Endothelial cell of umbilical vein (primary cell): ENCODE data around the gene SKOR2. TPM values are rescaled to one million over a fixed set of nuclear protein-coding genes. Genes with fewer than 3 reads are reported as not detected.

ENCODE experiments used
- BruUV-seq: library from RNA; stranded (reverse); fragments of 400-500 nt; replicated peaks from 2 replicates; lab custom pipeline; 2021; lab: Mats Ljungman, UMichigan
- CTCF ChIA-PET: fragments of 300-600, 350-600 bp; sonication (Branson Sonifier 250); formaldehyde crosslinking; loops from one replicate; lab custom pipeline; 2021; ENCODE audit warnings: antibody characterized with exemption, inconsistent platforms; lab: Charles Lee
- POLR2A ChIA-PET: fragments of 300-600, 350-600 bp; sonication (Branson Sonifier 250); formaldehyde crosslinking; loops from one replicate; lab custom pipeline; 2021; ENCODE audit warnings: antibody characterized with exemption, inconsistent platforms; lab: Charles Lee
- DNase-seq: peaks from one replicate; pipeline ENCODE4 v3.0.0-alpha.2; 2011; ENCODE audit warnings: low read depth, low spot score
- FAIRE-seq: peaks from 2 replicates; lab custom pipeline; 2011; peaks lifted over from hg19 to GRCh38; lab: Jason Lieb, UNC
- H2AFZ ChIP-seq: 2 replicates; pipeline ENCODE4 v1.6.0; 2012; ENCODE audit warnings: low read depth, low read length, control low read depth, inconsistent platforms
- H3K27ac ChIP-seq: 2 replicates; pipeline ENCODE4 v1.5.1; 2011; ENCODE audit warnings: low read depth, mild to moderate bottlenecking, control low read depth, low read length, moderate library complexity; ENCODE audit not compliant: insufficient read depth
- H3K27me3 ChIP-seq, 2 experiments: 2 replicates each; pipeline versions ENCODE4 v1.6.0 to v1.6.1; 2011; ENCODE audit warnings: low read length in 2 of 2, mixed read lengths in 1 of 2; ENCODE audit not compliant: control insufficient read depth in 2 of 2, insufficient read depth in 2 of 2
- H3K36me3 ChIP-seq, 2 experiments: 2 replicates in 1 of 2; 3 replicates in 1 of 2; pipeline ENCODE4 v1.5.1; 2011; ENCODE audit warnings: low read length in 2 of 2, mild to moderate bottlenecking in 1 of 2, moderate library complexity in 1 of 2; ENCODE audit not compliant: control insufficient read depth in 2 of 2, insufficient read depth in 2 of 2; ENCODE audit errors: extremely low read depth in 1 of 2
- H3K4me1 ChIP-seq: 3 replicates; pipeline ENCODE4 v1.5.1; 2011; ENCODE audit warnings: mild to moderate bottlenecking, low read length; ENCODE audit not compliant: control insufficient read depth, insufficient read depth; ENCODE audit errors: extremely low read depth
- H3K4me2 ChIP-seq: 2 replicates; pipeline ENCODE4 v1.6.1; 2011; ENCODE audit warnings: low read length, control low read depth, mixed read lengths; ENCODE audit not compliant: insufficient read depth
- H3K4me3 ChIP-seq, 3 experiments: fragments of 200-600 bp in 1 of 3; sonication (generic), shearing (Covaris generic) in 1 of 3; replicated peaks in 1 of 3; 2 replicates each; pipeline ENCODE4 v1.5.1; 2011 to 2016; ENCODE audit warnings: control low read depth in 3 of 3, low read length in 3 of 3, mild to moderate bottlenecking in 2 of 3, inconsistent platforms in 1 of 3, low read depth in 1 of 3, moderate library complexity in 1 of 3; ENCODE audit not compliant: insufficient read depth in 1 of 3
- H3K79me2 ChIP-seq: 2 replicates; pipeline ENCODE4 v1.6.0; 2012; ENCODE audit warnings: low read length, inconsistent platforms; ENCODE audit not compliant: control insufficient read depth, insufficient read depth
- H3K9ac ChIP-seq: replicated peaks from 2 replicates; pipeline ENCODE3; 2011; ENCODE audit warnings: low read length, control low read depth; ENCODE audit not compliant: insufficient read depth; ENCODE audit errors: extremely low read depth
- H3K9me1 ChIP-seq: replicated peaks from 3 replicates; pipeline ENCODE4 v1.6.0; 2011; ENCODE audit warnings: mild to moderate bottlenecking, low read length; ENCODE audit not compliant: control insufficient read depth, insufficient read depth; ENCODE audit errors: extremely low read depth
- H3K9me3 ChIP-seq: replicated peaks from 2 replicates; pipeline ENCODE4 v1.5.1; 2012; ENCODE audit warnings: low read length, inconsistent platforms; ENCODE audit not compliant: control insufficient read depth, insufficient read depth
- H4K20me1 ChIP-seq: replicated peaks from 2 replicates; pipeline ENCODE3; 2011; ENCODE audit warnings: mild to moderate bottlenecking, low read length; ENCODE audit not compliant: control insufficient read depth, insufficient read depth; ENCODE audit errors: extremely low read depth
- CTCF ChIP-seq, 2 donors: IDR thresholded peaks; 1 replicate in 1 of 2; 2 replicates in 1 of 2; pipeline ENCODE4 v1.5.1; 2011; ENCODE audit warnings: low read length in 2 of 2, mild to moderate bottlenecking in 2 of 2, moderate library complexity in 2 of 2, control low read depth in 1 of 2, inconsistent platforms in 1 of 2, low read depth in 1 of 2; ENCODE audit not compliant: insufficient read depth in 1 of 2; ENCODE audit errors: extremely low read depth in 1 of 2
- FOS ChIP-seq: IDR thresholded peaks from 2 replicates; pipeline ENCODE4 v1.6.1; 2011; ENCODE audit warnings: mild to moderate bottlenecking, low read length, moderate library complexity, borderline replicate concordance; ENCODE audit not compliant: insufficient read depth
- JUN ChIP-seq: IDR thresholded peaks from 2 replicates; pipeline ENCODE4 v1.6.1; 2011; ENCODE audit warnings: borderline replicate concordance, low read depth; ENCODE audit not compliant: insufficient read length, insufficient read depth
- dilution Hi-C: fragments of 300-500 bp; cut with MboI; formaldehyde crosslinking; loops from one replicate; pipeline ENCODE4 v1.15.0; 2019; ENCODE audit warnings: low sequenced_read_pairs; ENCODE audit not compliant: extremely low pct_ligation_motif_present
- intact Hi-C: fragments of 100-400 bp; cut with micrococcal nuclease; formaldehyde crosslinking; loops from one replicate; pipeline ENCODE4 v1.10.0; 2022
- polyA plus RNA-seq, 4 experiments: library from polyadenylated mRNA; depleted of rRNA in 3 of 4; stranded (reverse) in 3 of 4; unstranded in 1 of 4; fragments of >200 nt; gene quantifications; 2 replicates each; pipeline versions ENCODE4 v1.2.1 to v1.2.3, GENCODE V29; 2011 to 2012; ENCODE audit warnings: missing spikeins in 1 of 4
- total RNA-seq: library from RNA; stranded (reverse); gene quantifications from 2 replicates; pipeline ENCODE4 v1.2.3, GENCODE V29; 2021

Gene SKOR2
- total and polyA plus RNA-seq, 2 donors (not counting 3 experiments of a cell fraction or from before 2014, with no cell fraction given), result not detected

GRCh38 chr18:47204908-47205522 lies 46.4 kb downstream of the SKOR2 start:
- no peak overlapping the region for H3K27ac ChIP-seq
- FAIRE-seq, result peak; percentile 46

More at GRCh38 chr18:47204908-47205522, 46.4 kb downstream of the SKOR2 start:
- no peak for TF ChIP-seq JUN
- TF ChIP-seq FOS, result no peak
- peak; percentile 73 to 78 for TF ChIP-seq CTCF (IDR thresholded peaks at IDR 0.05; ENCODE audit: extremely low read depth in 1 of 2, insufficient read depth in 1 of 2, low read depth in 1 of 2, low read length in 2 of 2)
- H3K9me3 ChIP-seq, result no peaks in the 10 kb centered on the region
- no peak overlapping the region for H3K4me2 ChIP-seq
- no peak overlapping the region for H2AFZ ChIP-seq
- no peaks in the 10 kb centered on the region for H3K9me1 ChIP-seq
- intact Hi-C loops, result loop anchor here (1.0 kb wide), 2 partner anchors 105 to 155 kb away; no protein-coding TSS in a partner anchor
- ChIA-PET POLR2A (no interaction called here), CTCF (interaction anchor here (0.7 to 5.6 kb wide), 41 partner anchors 9 to 551 kb away, joined by 3 to 156 read pairs (median 6); partner anchors contain the start of genes HDHD2, KATNAL2 and PIAS2)
- no peaks in the 10 kb centered on the region for H3K79me2 ChIP-seq
- no peak overlapping the region for H3K4me3 ChIP-seq
- H3K9ac ChIP-seq, result no peak overlapping the region
- no peaks in the 10 kb centered on the region for H3K36me3 ChIP-seq
- BruUV-seq, result no TSS peak
- dilution Hi-C loops, result no loop called here
- H4K20me1 ChIP-seq, result no peaks in the 10 kb centered on the region
- H3K27me3 ChIP-seq, result peaks cover 5 to 12% of the 10 kb centered on the region in 2 experiments
- DNase-seq, result peak; percentile 48
- no peaks in the 10 kb centered on the region for H3K4me1 ChIP-seq
